ENCODE data around the gene RTP1. TPM values are rescaled to one million over a fixed set of nuclear protein-coding genes. Genes with fewer than 3 reads are reported as not detected.

Gene RTP1
- polyA plus RNA-seq, 1 experiment, result not detected

GRCh38 chr3:187222801-187223200 is 25.5 kb downstream of the RTP1 start:
- H3K4me3 ChIP-seq (ENCODE audit: low read depth, low read length), result no peak overlapping the region
- H3K27me3 ChIP-seq (ENCODE audit: control insufficient read depth, insufficient read depth, low read length), result no peaks in the 10 kb centered on the region
- ChIA-PET CTCF (interaction anchor here (1.1 to 17.4 kb wide), 4 partner anchors 9 to 458 kb away, joined by 3 to 216 read pairs (median 103); no protein-coding TSS in a partner anchor), POLR2A (no interaction called here)
- TF ChIP-seq CTCF (IDR thresholded peaks at IDR 0.05; ENCODE audit: insufficient read depth, low read depth, low read length), result no peak
- DNase-seq (ENCODE audit: low read depth), result no peak
- H3K36me3 ChIP-seq (ENCODE audit: control insufficient read depth, insufficient read depth, low read length), result no peaks in the 10 kb centered on the region

- no peak for TF ChIP-seq CTCF (IDR thresholded peaks at IDR 0.05; ENCODE audit: insufficient read depth, low read depth, low read length)
- ChIA-PET CTCF (interaction anchor here (1.2 to 17.4 kb wide), 3 partner anchors 10 to 457 kb away, joined by 3 to 216 read pairs (median 201); no protein-coding TSS in a partner anchor), POLR2A (interaction anchor here (0.8 kb wide), 1 partner anchor 308 kb away, joined by 15 read pairs; no protein-coding TSS in a partner anchor)
- Histone ChIP-seq H3K36me3 (ENCODE audit: control insufficient read depth, insufficient read depth, low read length) (no peaks in the 10 kb centered on the region), H3K27me3 (ENCODE audit: control insufficient read depth, insufficient read depth, low read length) (no peaks in the 10 kb centered on the region), H3K4me3 (ENCODE audit: low read depth, low read length) (no peak overlapping the region)
- no peak for DNase-seq (ENCODE audit: low read depth)
These were observed 26.5 kb downstream of the RTP1 start for GRCh38 chr3:187223799-187224198.

- Histone ChIP-seq H3K36me3 (ENCODE audit: control insufficient read depth, insufficient read depth, low read length) (no peaks in the 10 kb centered on the region), H3K27me3 (ENCODE audit: control insufficient read depth, insufficient read depth, low read length) (no peaks in the 10 kb centered on the region), H3K4me3 (ENCODE audit: low read depth, low read length) (no peak overlapping the region)
- DNase-seq (ENCODE audit: low read depth), result peak; percentile 58
- ChIA-PET CTCF (interaction anchor here (0.6 to 17.4 kb wide), 6 partner anchors 14 to 487 kb away, joined by 3 to 216 read pairs (median 4); no protein-coding TSS in a partner anchor), POLR2A (interaction anchor here (0.8 to 1.2 kb wide), 3 partner anchors 20 to 66 kb away, joined by 3 to 9 read pairs (median 8); no protein-coding TSS in a partner anchor)
- TF ChIP-seq CTCF (IDR thresholded peaks at IDR 0.05; ENCODE audit: insufficient read depth, low read depth, low read length), result no peak
These were observed 30.5 kb downstream of the RTP1 start for GRCh38 chr3:187227658-187228258.

GRCh38 chr3:187228740-187229139 is 31.5 kb downstream of the RTP1 start:
- H3K27me3 ChIP-seq (ENCODE audit: control insufficient read depth, insufficient read depth, low read length), result no peaks in the 10 kb centered on the region
- no peak for DNase-seq (ENCODE audit: low read depth)
- TF ChIP-seq CTCF (IDR thresholded peaks at IDR 0.05; ENCODE audit: insufficient read depth, low read depth, low read length), result no peak
- ChIA-PET CTCF (interaction anchor here (0.6 to 17.4 kb wide), 3 partner anchors 15 to 450 kb away, joined by 3 to 216 read pairs (median 17); no protein-coding TSS in a partner anchor), POLR2A (interaction anchor here (0.9 to 1.2 kb wide), 2 partner anchors 21 to 62 kb away, joined by 8 to 9 read pairs; no protein-coding TSS in a partner anchor)
- H3K36me3 ChIP-seq (ENCODE audit: control insufficient read depth, insufficient read depth, low read length), result no peaks in the 10 kb centered on the region
- no peak overlapping the region for H3K4me3 ChIP-seq (ENCODE audit: low read depth, low read length)

GRCh38 chr3:187230011-187230410 is 32.7 kb downstream of the RTP1 start:
- ChIA-PET POLR2A (no interaction called here), CTCF (interaction anchor here (1.3 to 17.4 kb wide), 3 partner anchors 10 to 88 kb away, joined by 4 to 216 read pairs (median 8); no protein-coding TSS in a partner anchor)
- Histone ChIP-seq H3K36me3 (ENCODE audit: control insufficient read depth, insufficient read depth, low read length) (no peaks in the 10 kb centered on the region), H3K4me3 (ENCODE audit: low read depth, low read length) (no peak overlapping the region), H3K27me3 (ENCODE audit: control insufficient read depth, insufficient read depth, low read length) (no peaks in the 10 kb centered on the region)
- TF ChIP-seq CTCF (IDR thresholded peaks at IDR 0.05; ENCODE audit: insufficient read depth, low read depth, low read length), result no peak
- no peak for DNase-seq (ENCODE audit: low read depth)
